Liver (tissue), 3 donors: ENCODE data around the gene MTRR.

ENCODE experiments used
- ATF3 ChIP-seq: IDR thresholded peaks from 2 replicates; pipeline ENCODE4 v1.6.1; 2016; ENCODE audit warnings: antibody characterized with exemption
- EGR1 ChIP-seq, 2 donors: IDR thresholded peaks; 2 replicates each; pipeline ENCODE4 v1.6.1; 2016 to 2018; ENCODE audit warnings: antibody characterized with exemption in 2 of 2, low read depth in 2 of 2
- TAF1 ChIP-seq: conservative IDR thresholded peaks from 2 replicates; pipeline ENCODE4 v1.6.1; 2016; ENCODE audit warnings: antibody characterized with exemption, mild to moderate bottlenecking
- TF ChIP-seq, protein P1 (sequence below): fragments of 150-350 bp; IDR thresholded peaks from 2 replicates; pipeline ENCODE4 v1.5.1; 2017; ENCODE audit warnings: improper control_type of control experiment, low read depth, low read length; ENCODE audit not compliant: missing input control
- donor health status: healthy.
- donor health status: healthy.

DNA sequence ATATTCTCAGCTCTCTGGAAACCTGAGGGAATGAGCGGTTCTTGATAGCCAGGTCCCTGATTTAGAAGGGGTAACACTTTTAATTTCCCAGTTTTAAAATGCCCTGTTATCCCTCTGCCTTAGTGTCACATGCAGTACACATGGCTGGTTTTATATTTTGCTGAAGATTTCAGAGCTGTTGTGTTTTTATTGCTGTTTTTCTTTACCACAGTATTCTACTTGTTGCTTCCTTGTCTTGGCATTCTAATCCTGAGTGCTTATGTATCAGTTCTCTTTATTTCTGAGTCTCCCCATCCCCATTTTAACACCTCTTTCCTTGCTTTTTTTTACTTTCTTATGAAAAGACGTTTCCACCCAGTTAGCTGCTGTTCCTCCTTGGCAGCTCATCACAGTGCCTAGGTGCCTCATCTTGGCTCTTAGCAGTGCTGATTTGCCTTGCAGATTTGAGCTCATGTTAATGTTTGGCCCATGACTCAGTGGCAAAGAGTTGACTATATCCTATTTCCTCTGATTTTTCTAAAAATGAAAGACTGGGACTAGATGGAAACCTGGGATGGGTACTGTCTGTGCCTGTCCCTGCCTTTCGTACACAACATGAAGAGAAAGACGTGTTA, 3.7 kb downstream of the MTRR start:
- TF ChIP-seq EGR1 (IDR thresholded peaks at IDR 0.05; ENCODE audit: low read depth in 2 of 2) (no peak), TAF1 (no peak), ATF3 (no peak)
- TF ChIP-seq, protein P1, sequence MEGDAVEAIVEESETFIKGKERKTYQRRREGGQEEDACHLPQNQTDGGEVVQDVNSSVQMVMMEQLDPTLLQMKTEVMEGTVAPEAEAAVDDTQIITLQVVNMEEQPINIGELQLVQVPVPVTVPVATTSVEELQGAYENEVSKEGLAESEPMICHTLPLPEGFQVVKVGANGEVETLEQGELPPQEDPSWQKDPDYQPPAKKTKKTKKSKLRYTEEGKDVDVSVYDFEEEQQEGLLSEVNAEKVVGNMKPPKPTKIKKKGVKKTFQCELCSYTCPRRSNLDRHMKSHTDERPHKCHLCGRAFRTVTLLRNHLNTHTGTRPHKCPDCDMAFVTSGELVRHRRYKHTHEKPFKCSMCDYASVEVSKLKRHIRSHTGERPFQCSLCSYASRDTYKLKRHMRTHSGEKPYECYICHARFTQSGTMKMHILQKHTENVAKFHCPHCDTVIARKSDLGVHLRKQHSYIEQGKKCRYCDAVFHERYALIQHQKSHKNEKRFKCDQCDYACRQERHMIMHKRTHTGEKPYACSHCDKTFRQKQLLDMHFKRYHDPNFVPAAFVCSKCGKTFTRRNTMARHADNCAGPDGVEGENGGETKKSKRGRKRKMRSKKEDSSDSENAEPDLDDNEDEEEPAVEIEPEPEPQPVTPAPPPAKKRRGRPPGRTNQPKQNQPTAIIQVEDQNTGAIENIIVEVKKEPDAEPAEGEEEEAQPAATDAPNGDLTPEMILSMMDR: no peak
